Panc1 (cell line): ENCODE measurements around the gene CPT2.

Experiments
- CTCF ChIP-seq: fragments of 450-650 bp; IDR thresholded peaks from 2 replicates; pipeline ENCODE4 v1.5.1; 2017; ENCODE audit warnings: mild to moderate bottlenecking
- POLR2AphosphoS5 ChIP-seq: IDR thresholded peaks from 2 replicates; pipeline ENCODE4 v1.6.1; 2012; ENCODE audit warnings: mild to moderate bottlenecking, low read depth, low read length, moderate library complexity
- TCF7L2 ChIP-seq: IDR thresholded peaks from 2 replicates; pipeline ENCODE4 v1.6.1; 2011; ENCODE audit warnings: mild to moderate bottlenecking, low read depth, low read length, inconsistent platforms
- TF ChIP-seq, protein P1 (sequence below), 2 experiments: IDR thresholded peaks; 2 replicates each; pipeline ENCODE4 v1.6.1; 2011 to 2012; ENCODE audit warnings: low read depth in 2 of 2, control low read depth in 1 of 2, low read length in 1 of 2, mild to moderate bottlenecking in 1 of 2, moderate library complexity in 1 of 2; ENCODE audit not compliant: insufficient read depth in 1 of 2

- TF ChIP-seq CTCF (no peak), POLR2AphosphoS5 (no peak), TCF7L2 (no peak)
- TF ChIP-seq, protein P1, sequence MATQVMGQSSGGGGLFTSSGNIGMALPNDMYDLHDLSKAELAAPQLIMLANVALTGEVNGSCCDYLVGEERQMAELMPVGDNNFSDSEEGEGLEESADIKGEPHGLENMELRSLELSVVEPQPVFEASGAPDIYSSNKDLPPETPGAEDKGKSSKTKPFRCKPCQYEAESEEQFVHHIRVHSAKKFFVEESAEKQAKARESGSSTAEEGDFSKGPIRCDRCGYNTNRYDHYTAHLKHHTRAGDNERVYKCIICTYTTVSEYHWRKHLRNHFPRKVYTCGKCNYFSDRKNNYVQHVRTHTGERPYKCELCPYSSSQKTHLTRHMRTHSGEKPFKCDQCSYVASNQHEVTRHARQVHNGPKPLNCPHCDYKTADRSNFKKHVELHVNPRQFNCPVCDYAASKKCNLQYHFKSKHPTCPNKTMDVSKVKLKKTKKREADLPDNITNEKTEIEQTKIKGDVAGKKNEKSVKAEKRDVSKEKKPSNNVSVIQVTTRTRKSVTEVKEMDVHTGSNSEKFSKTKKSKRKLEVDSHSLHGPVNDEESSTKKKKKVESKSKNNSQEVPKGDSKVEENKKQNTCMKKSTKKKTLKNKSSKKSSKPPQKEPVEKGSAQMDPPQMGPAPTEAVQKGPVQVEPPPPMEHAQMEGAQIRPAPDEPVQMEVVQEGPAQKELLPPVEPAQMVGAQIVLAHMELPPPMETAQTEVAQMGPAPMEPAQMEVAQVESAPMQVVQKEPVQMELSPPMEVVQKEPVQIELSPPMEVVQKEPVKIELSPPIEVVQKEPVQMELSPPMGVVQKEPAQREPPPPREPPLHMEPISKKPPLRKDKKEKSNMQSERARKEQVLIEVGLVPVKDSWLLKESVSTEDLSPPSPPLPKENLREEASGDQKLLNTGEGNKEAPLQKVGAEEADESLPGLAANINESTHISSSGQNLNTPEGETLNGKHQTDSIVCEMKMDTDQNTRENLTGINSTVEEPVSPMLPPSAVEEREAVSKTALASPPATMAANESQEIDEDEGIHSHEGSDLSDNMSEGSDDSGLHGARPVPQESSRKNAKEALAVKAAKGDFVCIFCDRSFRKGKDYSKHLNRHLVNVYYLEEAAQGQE (IDR thresholded peaks at IDR 0.05; ENCODE audit: insufficient read depth in 1 of 2, low read depth in 2 of 2, low read length in 1 of 2) = no peak
Measured at GRCh38 chr1:53210352-53210751, 13.7 kb downstream of the CPT2 start.
